Endodermal cell (in vitro differentiated cells): Measurements from ENCODE around the gene GAREM2. TPM values are rescaled to one million over a fixed set of nuclear protein-coding genes. Genes with fewer than 3 reads are reported as not detected.

Source experiments
- DNase-seq: peaks from one replicate; pipeline ENCODE4 v3.0.0-alpha.2; 2017
- H3K27ac ChIP-seq: 2 replicates; pipeline ENCODE4 v1.5.1; 2013; ENCODE audit warnings: mild to moderate bottlenecking, low read depth, low read length, moderate library complexity
- H3K27me3 ChIP-seq: 2 replicates; pipeline ENCODE4 v1.6.1; 2013; ENCODE audit warnings: mild to moderate bottlenecking, low read length, moderate library complexity; ENCODE audit not compliant: insufficient read depth, control insufficient read depth, poor library complexity, severe bottlenecking
- H3K36me3 ChIP-seq: 2 replicates; pipeline ENCODE4 v1.7.0; 2013; ENCODE audit warnings: mild to moderate bottlenecking, low read length, moderate library complexity; ENCODE audit not compliant: control insufficient read depth, insufficient read depth
- H3K4me1 ChIP-seq: one replicate; pipeline ENCODE4 v1.7.0; 2013; ENCODE audit warnings: low read length; ENCODE audit not compliant: control insufficient read depth, insufficient read depth
- H3K4me3 ChIP-seq: 2 replicates; pipeline ENCODE4 v1.5.1; 2013; ENCODE audit warnings: mild to moderate bottlenecking, low read length, moderate library complexity
- H3K9ac ChIP-seq: 2 replicates; pipeline ENCODE4 v1.6.1; 2013; ENCODE audit warnings: mild to moderate bottlenecking, low read length, moderate library complexity; ENCODE audit not compliant: poor library complexity, severe bottlenecking; ENCODE audit errors: extremely low read depth
- H3K9me3 ChIP-seq: 2 replicates; pipeline ENCODE4 v1.6.1; 2013; ENCODE audit warnings: mild to moderate bottlenecking, low read length, moderate library complexity; ENCODE audit not compliant: control insufficient read depth
- H3K27ac Mint-ChIP-seq: 2 replicates; pipeline ENCODE4 v1.8.0; 2020; ENCODE audit warnings: mixed read lengths
- H3K27me3 Mint-ChIP-seq: 2 replicates; pipeline ENCODE4 v1.8.0; 2021; ENCODE audit warnings: mild to moderate bottlenecking, mixed read lengths; ENCODE audit not compliant: insufficient read depth
- H3K36me3 Mint-ChIP-seq: 2 replicates; pipeline ENCODE4 v1.8.0; 2020; ENCODE audit warnings: low read depth, mixed read lengths
- H3K4me1 Mint-ChIP-seq: 2 replicates; pipeline ENCODE4 v1.8.0; 2020; ENCODE audit warnings: mixed read lengths
- H3K4me3 Mint-ChIP-seq: 2 replicates; pipeline ENCODE4 v1.8.0; 2020; ENCODE audit warnings: mild to moderate bottlenecking, moderate library complexity, mixed read lengths
- H3K9me3 Mint-ChIP-seq: 2 replicates; pipeline ENCODE4 v1.8.0; 2020; ENCODE audit warnings: mild to moderate bottlenecking, mixed read lengths
- CTCF ChIP-seq: fragments of 200-600 bp; sonication (generic); conservative IDR thresholded peaks from 2 replicates; pipeline ENCODE4 v1.5.0; 2021; ENCODE audit warnings: antibody characterized with exemption, mild to moderate bottlenecking
- WGBS, 2 experiments: methylation state at CpG; one replicate each; pipeline versions ENCODE4 v1.1.5 to v1.1.7; 2013; ENCODE audit warnings: missing lambda C conversion rate in 2 of 2, mixed read lengths in 1 of 2; ENCODE audit not compliant: insufficient coverage in 1 of 2, insufficient read length in 1 of 2; 5-methylcytosine and 5-hydroxymethylcytosine counted together
- total RNA-seq, 2 donors: library from RNA; stranded (reverse); fragmentation: NEBNext Ultra II Directional in 1 of 2; extraction: Animal tissue kit (Norgen Biotek cat#: 25700) in 1 of 2; gene quantifications; 2 replicates in 1 of 2; 3 replicates in 1 of 2; pipeline ENCODE4 v1.2.1, GENCODE V29; 2021

GAREM2 gene
- total RNA-seq, 2 donors from 2014 or later, result 6.0 to 8.1 TPM

GRCh38 chr2:26139269-26140183 is 33.4 kb upstream of the GAREM2 start:
- Histone ChIP-seq H3K9me3 (no peaks in the 10 kb centered on the region), H3K27ac (no peak overlapping the region), H3K4me3 (no peak overlapping the region), H3K36me3 (peaks cover 30% of the 10 kb centered on the region), H3K27me3 (no peaks in the 10 kb centered on the region), H3K9ac (no peak overlapping the region), H3K4me1 (no peaks in the 10 kb centered on the region)
- H3K9me3 Mint-ChIP-seq, result no peaks in the 10 kb centered on the region
- no peak for DNase-seq
- H3K27ac Mint-ChIP-seq, result peak overlapping the region; percentile 1
- 87% methylated on average over 9 to 12 of the region's 12 CpGs for WGBS, 2 experiments
- peaks cover 26% of the 10 kb centered on the region for H3K36me3 Mint-ChIP-seq
- no peak overlapping the region for H3K4me3 Mint-ChIP-seq
- H3K4me1 Mint-ChIP-seq, result peaks cover 9% of the 10 kb centered on the region
- no peaks in the 10 kb centered on the region for H3K27me3 Mint-ChIP-seq
- no peak for TF ChIP-seq CTCF

- H3K4me3 Mint-ChIP-seq, result no peak overlapping the region
- peaks cover 6% of the 10 kb centered on the region for H3K4me1 Mint-ChIP-seq
- H3K9me3 Mint-ChIP-seq, result no peaks in the 10 kb centered on the region
- Histone ChIP-seq H3K4me1 (no peaks in the 10 kb centered on the region), H3K27me3 (no peaks in the 10 kb centered on the region), H3K9ac (no peak overlapping the region), H3K4me3 (no peak overlapping the region), H3K27ac (no peak overlapping the region), H3K9me3 (no peaks in the 10 kb centered on the region), H3K36me3 (peaks cover 14% of the 10 kb centered on the region)
- no peak for TF ChIP-seq CTCF
- peaks cover 12% of the 10 kb centered on the region for H3K36me3 Mint-ChIP-seq
- no peak for DNase-seq
- WGBS, 2 experiments, result 86 to 96% methylated on average over 14 to 18 of the region's 18 CpGs
- no peaks in the 10 kb centered on the region for H3K27me3 Mint-ChIP-seq
- peak overlapping the region; percentile 8 for H3K27ac Mint-ChIP-seq
Measured at GRCh38 chr2:26141145-26141769, 31.6 kb upstream of the GAREM2 start.

- Histone ChIP-seq H3K9ac (no peak overlapping the region), H3K9me3 (no peaks in the 10 kb centered on the region), H3K27ac (no peak overlapping the region), H3K27me3 (no peaks in the 10 kb centered on the region), H3K4me1 (no peaks in the 10 kb centered on the region), H3K4me3 (no peak overlapping the region), H3K36me3 (no peaks in the 10 kb centered on the region)
- H3K9me3 Mint-ChIP-seq, result no peaks in the 10 kb centered on the region
- DNase-seq, result no peak
- no peaks in the 10 kb centered on the region for H3K36me3 Mint-ChIP-seq
- H3K27ac Mint-ChIP-seq, result no peak overlapping the region
- H3K27me3 Mint-ChIP-seq, result no peaks in the 10 kb centered on the region
- WGBS, 2 experiments, result 82 to 84% methylated on average over 6 to 7 of the region's 7 CpGs
- no peak overlapping the region for H3K4me3 Mint-ChIP-seq
- H3K4me1 Mint-ChIP-seq, result peaks cover 6% of the 10 kb centered on the region
- no peak for TF ChIP-seq CTCF
Measured at GRCh38 chr2:26144031-26144430, 28.9 kb upstream of the GAREM2 start.
